Measurements from ENCODE around the gene RMDN2. TPM values are rescaled to one million over a fixed set of nuclear protein-coding genes. Genes with fewer than 3 reads are reported as not detected.

Gene RMDN2
- total RNA-seq, 1 donor from 2014 or later = 9.0 TPM

DNA sequence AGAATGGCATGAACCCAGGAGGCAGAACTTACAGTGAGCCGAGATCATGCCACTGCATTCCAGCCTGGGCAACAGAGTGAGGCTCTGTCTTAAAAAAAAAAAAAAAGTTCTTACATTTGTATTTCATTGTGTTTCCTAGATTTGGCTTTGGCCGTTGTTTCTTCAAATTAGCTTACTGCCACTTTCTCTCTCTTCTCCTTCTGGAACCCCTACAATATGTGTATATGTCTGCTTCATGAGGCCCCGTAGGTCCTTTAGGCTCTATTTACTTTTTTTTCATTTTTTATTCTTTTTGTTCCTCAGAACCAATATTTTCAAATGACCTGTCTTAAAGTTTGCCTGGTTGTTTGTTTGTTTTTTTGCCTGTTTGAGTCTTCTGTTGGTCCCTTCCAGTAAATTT, 41.2 kb downstream of the RMDN2 start:
- H3K4me1 Mint-ChIP-seq = no peaks in the 10 kb centered on the region
- no peak overlapping the region for H3K4me3 Mint-ChIP-seq
- peaks cover 29% of the 10 kb centered on the region for H3K9me3 Mint-ChIP-seq
- peaks cover 22% of the 10 kb centered on the region for H3K36me3 Mint-ChIP-seq
- H3K27ac Mint-ChIP-seq = no peak overlapping the region
- H3K27me3 Mint-ChIP-seq (ENCODE audit: low read depth) = no peaks in the 10 kb centered on the region
- no peak for DNase-seq (ENCODE audit: low spot score in 2 of 2, unreplicated experiment in 2 of 2)
- TF ChIP-seq CTCF (IDR thresholded peaks at IDR 0.05; ENCODE audit: unreplicated experiment) = no peak

DNA sequence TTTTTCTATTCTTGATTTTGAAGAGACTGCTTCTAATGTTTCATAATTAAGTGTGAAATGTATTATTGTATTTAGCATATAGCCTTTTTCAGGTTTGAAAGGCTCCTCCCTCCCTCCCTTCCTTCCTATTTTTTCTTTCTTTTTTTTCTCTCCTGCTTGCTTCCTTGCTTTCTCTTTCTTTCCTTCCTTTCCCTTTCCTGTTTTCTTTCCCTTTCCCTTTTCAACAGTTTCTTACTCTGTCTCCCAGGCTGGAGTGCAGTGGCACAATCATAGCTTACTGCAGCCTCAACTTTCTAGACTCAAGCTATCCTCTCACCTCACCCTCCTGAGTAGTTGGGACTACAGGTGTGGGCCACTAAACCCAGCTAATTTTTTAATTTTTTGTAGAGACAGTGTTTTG, 44.6 kb downstream of the RMDN2 start:
- Mint-ChIP-seq H3K27me3 (ENCODE audit: low read depth) (no peaks in the 10 kb centered on the region), H3K9me3 (peaks cover 19% of the 10 kb centered on the region), H3K4me1 (peaks cover 2% of the 10 kb centered on the region), H3K4me3 (no peak overlapping the region), H3K36me3 (peaks cover 16% of the 10 kb centered on the region), H3K27ac (no peak overlapping the region)
- no peak for TF ChIP-seq CTCF (IDR thresholded peaks at IDR 0.05; ENCODE audit: unreplicated experiment)
- DNase-seq (ENCODE audit: low spot score in 2 of 2, unreplicated experiment in 2 of 2) = no peak

DNA sequence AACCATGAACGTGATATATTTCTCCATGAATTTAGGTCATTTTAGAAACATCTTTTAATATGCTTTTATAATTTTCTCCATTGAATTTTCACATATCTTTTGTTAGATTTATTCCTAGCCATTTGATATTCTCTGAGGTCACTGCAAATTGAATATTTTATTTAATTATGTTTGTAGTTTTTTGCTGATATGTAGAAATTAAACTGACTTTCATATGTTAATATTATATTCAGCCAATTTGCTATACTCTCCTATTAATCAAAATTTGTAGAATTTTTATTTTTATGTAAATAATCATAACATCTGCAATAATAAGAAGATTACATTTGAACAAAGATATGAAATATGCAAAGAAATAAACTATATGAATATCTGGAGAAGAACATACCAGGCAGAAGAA, 46.9 kb downstream of the RMDN2 start:
- H3K27me3 Mint-ChIP-seq (ENCODE audit: low read depth) = no peaks in the 10 kb centered on the region
- no peak overlapping the region for H3K27ac Mint-ChIP-seq
- peaks cover 3% of the 10 kb centered on the region for H3K36me3 Mint-ChIP-seq
- H3K4me3 Mint-ChIP-seq = no peak overlapping the region
- no peak for TF ChIP-seq CTCF (IDR thresholded peaks at IDR 0.05; ENCODE audit: unreplicated experiment)
- peaks cover 5% of the 10 kb centered on the region for H3K9me3 Mint-ChIP-seq
- H3K4me1 Mint-ChIP-seq = peaks cover 2% of the 10 kb centered on the region
- DNase-seq (ENCODE audit: low spot score in 2 of 2, unreplicated experiment in 2 of 2) = no peak

GRCh38 chr2:37973615-37974353, 48.7 kb downstream of the RMDN2 start:
- Mint-ChIP-seq H3K4me1 (peaks cover 2% of the 10 kb centered on the region), H3K27me3 (ENCODE audit: low read depth) (no peaks in the 10 kb centered on the region), H3K27ac (no peak overlapping the region), H3K36me3 (no peaks in the 10 kb centered on the region), H3K9me3 (no peaks in the 10 kb centered on the region), H3K4me3 (no peak overlapping the region)
- TF ChIP-seq CTCF (IDR thresholded peaks at IDR 0.05; ENCODE audit: unreplicated experiment) = no peak
- no peak for DNase-seq (ENCODE audit: low spot score in 2 of 2, unreplicated experiment in 2 of 2)

- Mint-ChIP-seq H3K9me3 (no peaks in the 10 kb centered on the region), H3K27ac (no peak overlapping the region), H3K27me3 (ENCODE audit: low read depth) (no peaks in the 10 kb centered on the region), H3K4me1 (peaks cover 2% of the 10 kb centered on the region), H3K4me3 (no peak overlapping the region), H3K36me3 (no peaks in the 10 kb centered on the region)
- no peak for TF ChIP-seq CTCF (IDR thresholded peaks at IDR 0.05; ENCODE audit: unreplicated experiment)
- DNase-seq (ENCODE audit: low spot score in 2 of 2, unreplicated experiment in 2 of 2) = no peak
Observed at GRCh38 chr2:37975808-37976207, 50.7 kb downstream of the RMDN2 start.

Measured in mesothelial cell of epicardium (in vitro differentiated cells).